Activated naive CD8-positive, alpha-beta T cell (primary cell): Measurements from ENCODE around the gene LHB.
"Not testable (repeated sequence)": the region's sequence is repeated elsewhere in the genome, so short reads cannot be mapped to it uniquely, and the experiment has no call there.

Experiments used
- H3K27ac Mint-ChIP-seq: one replicate; pipeline ENCODE4 v1.8.0; 2021; ENCODE audit warnings: mixed read lengths
- H3K27me3 Mint-ChIP-seq: one replicate; pipeline ENCODE4 v1.8.0; 2021; ENCODE audit warnings: mixed read lengths
- H3K36me3 Mint-ChIP-seq: one replicate; pipeline ENCODE4 v1.8.0; 2021; ENCODE audit warnings: mixed read lengths
- H3K4me1 Mint-ChIP-seq: one replicate; pipeline ENCODE4 v1.8.0; 2021; ENCODE audit warnings: low read depth, mixed read lengths
- H3K4me3 Mint-ChIP-seq: one replicate; pipeline ENCODE4 v1.8.0; 2021; ENCODE audit warnings: mild to moderate bottlenecking, mixed read lengths
- H3K9me3 Mint-ChIP-seq: one replicate; pipeline ENCODE4 v1.8.0; 2021; ENCODE audit warnings: low read depth, mixed read lengths

The LHB gene

DNA sequence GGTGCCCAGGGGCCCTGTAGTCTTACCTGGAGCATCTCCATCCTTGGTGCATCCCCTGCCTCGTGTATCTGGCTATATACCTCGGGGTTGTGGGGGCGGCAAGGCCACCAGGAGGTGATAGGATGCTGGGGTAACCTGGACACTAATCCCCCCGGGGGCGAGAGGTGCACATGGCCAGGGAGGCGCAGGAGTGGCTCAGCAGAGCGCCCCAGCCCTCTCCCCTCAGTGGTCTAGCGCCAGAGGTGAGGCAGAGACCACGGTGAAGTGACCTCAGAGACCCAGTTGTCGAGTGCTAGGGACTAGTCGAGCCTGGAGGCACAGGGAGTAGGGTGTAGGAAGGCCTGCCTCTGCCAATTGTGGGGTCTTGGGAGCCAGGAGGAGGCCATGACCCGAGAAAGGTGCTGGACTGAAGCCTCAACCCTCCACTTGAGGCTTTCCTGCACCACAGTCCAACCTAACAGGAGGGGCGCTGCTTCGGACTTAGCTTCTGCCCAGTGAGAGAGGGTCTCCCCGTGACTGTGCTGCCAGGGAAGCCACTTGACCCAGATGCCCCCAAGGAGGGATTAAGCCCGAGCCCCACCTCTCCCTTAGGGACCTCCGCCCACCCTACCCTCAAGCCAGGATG is at the start of gene LHB:
TSS of gene LHB (minus strand) at position 51 of the 625 bp plus-strand sequence. CDS start at position 41, 10 bp downstream.
- peaks cover 13% of the 10 kb centered on the region for H3K4me1 Mint-ChIP-seq
- peak within 1 kb of the TSS; percentile 87 for H3K4me3 Mint-ChIP-seq
- no peaks in the 10 kb centered on the region for H3K27me3 Mint-ChIP-seq
- H3K27ac Mint-ChIP-seq, result no peak within 1 kb of the TSS
- H3K9me3 Mint-ChIP-seq, result no peaks in the 10 kb centered on the region
- H3K36me3 Mint-ChIP-seq, result peaks cover 2% of the 10 kb centered on the region

- Mint-ChIP-seq H3K4me3 (no peak overlapping the region), H3K4me1 (no peaks in the 10 kb centered on the region), H3K27ac (no peak overlapping the region), H3K9me3 (no peaks in the 10 kb centered on the region), H3K36me3 (peaks cover 3% of the 10 kb centered on the region), H3K27me3 (peaks cover 34% of the 10 kb centered on the region)
These were observed 49.1 kb upstream of the LHB start for GRCh38 chr19:49065905-49066512.

DNA sequence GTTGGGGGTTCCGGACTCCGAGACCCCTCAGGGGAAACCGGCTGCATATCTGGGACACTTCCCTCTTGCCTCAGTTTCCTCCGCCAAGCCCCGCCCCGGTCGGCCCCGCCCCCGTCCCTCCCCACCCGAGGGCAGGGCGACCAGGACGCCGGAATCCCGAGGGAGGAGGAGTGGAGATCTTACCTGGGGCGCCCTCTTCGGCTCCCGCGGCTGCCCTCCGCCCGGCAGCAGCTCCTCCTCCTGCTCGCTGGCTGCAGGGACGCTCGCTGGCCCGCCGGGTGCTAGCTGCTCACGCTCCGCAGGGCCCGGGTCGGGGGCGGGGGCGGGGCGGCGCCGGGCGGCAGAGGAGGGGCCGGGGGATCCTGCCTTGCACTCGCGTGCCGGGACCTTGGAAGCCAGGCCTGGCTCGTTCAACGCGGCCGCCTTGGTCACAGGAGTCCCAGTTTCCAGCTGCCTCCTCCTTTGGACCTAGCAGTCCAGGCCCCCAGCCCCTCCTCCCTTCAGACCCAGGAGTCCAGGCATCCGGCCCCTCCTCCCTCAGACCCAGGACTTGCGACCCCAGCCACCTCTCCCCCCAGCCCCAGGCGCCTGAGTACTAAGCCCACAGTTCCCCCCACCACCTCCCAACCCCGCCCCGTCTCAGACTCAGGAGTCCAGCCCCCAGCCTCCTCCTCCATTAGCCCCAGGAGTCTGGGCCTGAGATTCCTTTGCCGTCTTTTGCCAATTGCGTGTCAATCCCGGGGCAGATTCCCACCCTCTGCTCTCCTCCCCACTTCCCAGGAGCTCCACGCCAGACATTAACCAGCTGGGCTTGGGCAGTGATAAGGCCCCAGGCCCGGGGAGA is 48.1 kb upstream of the LHB start, which contains the start of gene NTF4:
TSS of gene NTF4 (minus strand) at position 51 of the 844 bp plus-strand sequence. CDS start 2,821 bp downstream, outside the sequence.
- Mint-ChIP-seq H3K4me3 (no peak within 1 kb of the TSS), H3K4me1 (no peaks in the 10 kb centered on the region), H3K36me3 (no peaks in the 10 kb centered on the region), H3K27ac (no peak within 1 kb of the TSS), H3K9me3 (no peaks in the 10 kb centered on the region), H3K27me3 (peaks cover 31% of the 10 kb centered on the region)

DNA sequence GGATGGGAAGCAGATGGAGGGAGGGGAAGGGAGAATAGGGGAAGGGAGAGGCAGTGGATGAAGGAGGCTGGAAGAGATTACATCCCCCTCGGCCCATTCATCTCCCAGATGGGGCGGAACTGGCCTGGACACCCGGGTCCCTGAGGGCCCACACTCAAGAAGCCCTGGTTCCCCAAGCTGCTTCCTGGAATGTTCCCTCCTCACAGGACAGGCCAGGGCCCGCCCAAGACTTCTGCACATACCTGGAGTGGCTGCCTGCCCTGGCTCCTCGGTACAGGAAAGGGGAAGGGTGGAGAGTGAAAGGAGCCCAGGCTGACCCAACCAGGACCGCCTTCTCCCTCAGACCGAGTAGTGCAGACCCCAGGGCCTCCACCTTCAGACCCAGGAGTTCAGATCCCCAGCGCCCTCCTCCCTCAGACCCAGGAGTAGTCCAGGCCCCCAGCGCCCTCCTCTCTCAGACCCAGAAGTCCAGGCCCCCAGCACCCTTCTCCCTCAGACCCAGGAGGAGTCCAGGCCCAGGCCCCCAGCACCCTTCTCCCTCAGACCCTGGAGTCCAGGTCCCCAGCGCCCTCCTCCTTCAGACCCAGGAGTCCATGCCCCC is 47.2 kb upstream of the LHB start:
- no peak overlapping the region for H3K4me3 Mint-ChIP-seq
- H3K27me3 Mint-ChIP-seq, result peaks cover 29% of the 10 kb centered on the region
- H3K9me3 Mint-ChIP-seq, result no peaks in the 10 kb centered on the region
- H3K36me3 Mint-ChIP-seq, result no peaks in the 10 kb centered on the region
- no peaks in the 10 kb centered on the region for H3K4me1 Mint-ChIP-seq
- no peak overlapping the region for H3K27ac Mint-ChIP-seq

- peaks cover 20% of the 10 kb centered on the region for H3K27me3 Mint-ChIP-seq
These were observed 44.6 kb upstream of the LHB start for GRCh38 chr19:49061445-49061844.

GRCh38 chr19:49061000-49061399 is 44.1 kb upstream of the LHB start:
- peaks cover 16% of the 10 kb centered on the region for H3K27me3 Mint-ChIP-seq
- no peak overlapping the region for H3K27ac Mint-ChIP-seq
- H3K4me3 Mint-ChIP-seq, result no peak overlapping the region

More at GRCh38 chr19:49061445-49061844, 44.6 kb upstream of the LHB start:
- Mint-ChIP-seq H3K4me1 (peaks cover 13% of the 10 kb centered on the region), H3K36me3 (no peaks in the 10 kb centered on the region), H3K9me3 (no peaks in the 10 kb centered on the region), H3K27ac (no peak overlapping the region), H3K4me3 (no peak overlapping the region)

DNA sequence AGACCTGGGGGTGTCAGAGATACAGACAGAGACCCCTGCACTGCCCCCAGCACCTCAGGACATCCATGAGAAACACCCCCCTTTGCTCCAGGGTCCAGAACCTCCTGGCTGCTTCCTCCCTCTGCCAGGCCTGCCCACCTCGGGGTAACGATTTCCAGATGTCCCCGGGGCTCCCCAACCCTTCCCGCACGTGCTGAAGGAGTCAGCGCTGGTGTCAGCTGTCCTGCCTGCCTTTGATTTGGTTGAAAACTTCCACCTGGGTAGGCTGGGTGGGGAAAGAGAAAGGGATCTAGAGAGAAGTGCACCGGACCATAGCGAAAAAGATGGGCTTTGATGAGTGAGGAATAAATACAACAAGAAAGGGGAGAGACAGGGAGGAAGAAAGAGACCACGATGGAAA is 42.2 kb upstream of the LHB start:
- H3K27ac Mint-ChIP-seq, result no peak overlapping the region
- H3K4me3 Mint-ChIP-seq, result no peak overlapping the region
- H3K4me1 Mint-ChIP-seq, result peaks cover 15% of the 10 kb centered on the region
- peaks cover 12% of the 10 kb centered on the region for H3K27me3 Mint-ChIP-seq
- no peaks in the 10 kb centered on the region for H3K9me3 Mint-ChIP-seq
- H3K36me3 Mint-ChIP-seq, result no peaks in the 10 kb centered on the region

More at GRCh38 chr19:49061000-49061399, 44.1 kb upstream of the LHB start:
- Mint-ChIP-seq H3K36me3 (no peaks in the 10 kb centered on the region), H3K9me3 (no peaks in the 10 kb centered on the region), H3K4me1 (peaks cover 15% of the 10 kb centered on the region)

GRCh38 chr19:49058562-49058961 is 41.7 kb upstream of the LHB start:
- H3K36me3 Mint-ChIP-seq, result no peaks in the 10 kb centered on the region

DNA sequence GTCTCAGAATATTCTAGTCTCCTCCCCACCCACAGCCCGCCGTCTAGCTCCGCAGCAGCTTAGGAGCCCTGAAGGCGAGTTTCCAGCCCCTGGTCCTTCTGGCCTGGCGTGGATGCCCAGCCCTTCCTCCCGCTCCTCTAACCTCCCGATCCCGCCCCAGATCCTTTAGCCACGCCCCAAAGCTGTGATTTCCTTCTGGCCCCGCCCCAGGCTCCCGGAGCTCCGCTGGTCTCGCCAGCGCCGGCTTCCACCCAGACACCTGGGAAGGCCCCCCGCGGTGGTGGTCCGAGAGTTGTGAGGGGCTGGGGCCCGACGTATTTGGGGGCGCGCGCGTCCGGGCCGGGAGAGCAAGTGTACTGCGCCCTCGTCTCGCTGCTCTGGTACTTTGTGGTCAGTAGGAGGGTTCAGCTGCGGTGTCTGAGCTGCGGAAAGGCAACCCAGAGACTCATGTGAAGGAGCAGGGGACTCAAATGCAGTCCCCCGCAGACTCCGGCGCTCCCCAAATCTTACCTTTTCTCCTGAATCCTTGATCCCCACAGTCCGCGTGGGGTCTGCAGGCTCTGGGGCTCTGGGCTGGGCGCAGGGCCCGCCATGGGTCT is 40.8 kb upstream of the LHB start, which contains the start of gene CGB7:
TSS of gene CGB7 (minus strand) at position 114 of the 599 bp plus-strand sequence. CDS start 2,374 bp downstream, outside the sequence.
- no peaks in the 10 kb centered on the region for H3K36me3 Mint-ChIP-seq
- no peak within 1 kb of the TSS for H3K27ac Mint-ChIP-seq
- H3K9me3 Mint-ChIP-seq, result no peaks in the 10 kb centered on the region
- peaks cover 15% of the 10 kb centered on the region for H3K4me1 Mint-ChIP-seq
- H3K27me3 Mint-ChIP-seq, result peaks cover 12% of the 10 kb centered on the region
- peak within 1 kb of the TSS; percentile 89 for H3K4me3 Mint-ChIP-seq

More at GRCh38 chr19:49058562-49058961, 41.7 kb upstream of the LHB start:
- Mint-ChIP-seq H3K4me3 (no peak overlapping the region), H3K27ac (no peak overlapping the region), H3K27me3 (peaks cover 12% of the 10 kb centered on the region), H3K9me3 (no peaks in the 10 kb centered on the region), H3K4me1 (peaks cover 15% of the 10 kb centered on the region)

DNA sequence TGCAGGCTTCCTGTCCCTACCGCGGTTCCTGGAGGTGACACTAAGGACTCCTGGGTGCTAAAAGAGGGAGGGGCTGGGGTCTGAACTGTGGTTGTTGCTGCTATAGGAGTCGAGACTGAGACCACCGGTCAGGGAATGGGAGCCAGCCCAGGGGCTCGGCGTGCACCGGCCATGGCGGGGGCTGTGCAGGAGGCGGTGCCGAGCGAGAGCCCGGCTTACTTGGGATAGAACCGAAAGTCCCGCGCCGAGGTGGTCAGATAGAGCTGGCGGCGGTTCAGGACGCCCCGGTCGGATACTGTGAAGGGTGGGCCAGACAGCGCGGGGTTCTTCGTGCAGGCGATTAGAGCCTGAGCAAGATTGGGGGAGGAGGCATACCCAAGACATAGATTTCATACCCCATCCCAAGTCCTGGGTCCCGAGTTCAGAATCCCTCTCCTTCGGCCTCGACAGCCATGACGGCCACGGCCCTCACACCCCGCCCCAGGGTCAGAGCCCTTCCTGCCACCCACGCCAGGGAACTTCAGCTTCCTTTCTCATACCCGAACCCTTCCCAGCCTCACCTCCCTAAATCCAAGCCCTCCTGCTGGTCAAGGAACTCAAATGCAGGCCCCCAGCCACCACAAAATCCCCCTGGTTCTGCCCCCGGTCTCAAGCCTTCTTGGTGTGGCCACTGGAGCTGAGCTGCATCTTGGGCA is 40.2 kb upstream of the LHB start:
- H3K9me3 Mint-ChIP-seq, H3K27ac Mint-ChIP-seq, H3K36me3 Mint-ChIP-seq: not testable (repeated sequence)
- Mint-ChIP-seq H3K4me3 (peak overlapping the region; percentile 89), H3K4me1 (peaks cover 15% of the 10 kb centered on the region), H3K27me3 (peaks cover 12% of the 10 kb centered on the region)

GRCh38 chr19:49056101-49056901 is 39.4 kb upstream of the LHB start:
- peaks cover 12% of the 10 kb centered on the region for H3K27me3 Mint-ChIP-seq
- H3K27ac Mint-ChIP-seq, result no peak overlapping the region
- no peaks in the 10 kb centered on the region for H3K36me3 Mint-ChIP-seq
- H3K9me3 Mint-ChIP-seq, result no peaks in the 10 kb centered on the region
- peak overlapping the region; percentile 89 for H3K4me3 Mint-ChIP-seq
- peaks cover 15% of the 10 kb centered on the region for H3K4me1 Mint-ChIP-seq

- H3K27me3 Mint-ChIP-seq, H3K4me1 Mint-ChIP-seq, H3K9me3 Mint-ChIP-seq, H3K36me3 Mint-ChIP-seq, H3K4me3 Mint-ChIP-seq, H3K27ac Mint-ChIP-seq: not testable (repeated sequence)
These were observed 33.6 kb upstream of the LHB start for GRCh38 chr19:49050376-49051033.

GRCh38 chr19:49049834-49050233 is 32.9 kb upstream of the LHB start:
- not testable (repeated sequence) for H3K9me3 Mint-ChIP-seq, H3K27me3 Mint-ChIP-seq, H3K36me3 Mint-ChIP-seq, H3K27ac Mint-ChIP-seq, H3K4me1 Mint-ChIP-seq, H3K4me3 Mint-ChIP-seq
